Testis (tissue), 2 donors: ENCODE measurements around the gene POU6F2.

Source experiments
- POLR2A ChIP-seq: fragments of 450-650 bp; IDR thresholded peaks from one replicate; pipeline ENCODE4 v1.6.1; 2017; ENCODE audit warnings: antibody characterized with exemption, mild to moderate bottlenecking, moderate library complexity
- TF ChIP-seq, protein P1 (sequence below), 3 experiments: fragments of 450-650 bp in 2 of 3; fragments of 200-600 bp in 1 of 3; sonication (generic) in 1 of 3; IDR thresholded peaks; one replicate each; pipeline ENCODE4 v1.5.1; 2016 to 2019; ENCODE audit warnings: antibody characterized with exemption in 3 of 3, mild to moderate bottlenecking in 2 of 3, moderate library complexity in 1 of 3

DNA sequence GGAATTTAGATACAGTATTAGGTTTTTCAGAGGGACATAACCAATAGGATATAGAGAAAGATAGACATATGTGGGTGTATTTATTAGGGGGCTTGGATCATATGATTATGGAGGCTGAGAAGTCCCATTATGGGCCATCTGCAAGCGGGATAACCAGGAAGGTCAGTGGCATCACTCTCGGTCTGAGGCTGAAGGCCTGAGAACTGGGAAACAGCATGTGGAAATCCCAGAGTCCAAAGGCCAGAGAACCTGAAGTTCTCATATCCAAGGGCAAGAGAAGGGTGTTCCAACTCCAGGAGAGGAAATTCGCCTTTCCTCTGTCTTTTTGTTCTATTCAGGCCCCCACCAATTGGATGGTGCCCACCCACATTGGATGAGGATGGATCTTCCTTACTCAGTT is 180.7 kb downstream of the POU6F2 start:
- TF ChIP-seq POLR2A, result no peak
- TF ChIP-seq, protein P1, sequence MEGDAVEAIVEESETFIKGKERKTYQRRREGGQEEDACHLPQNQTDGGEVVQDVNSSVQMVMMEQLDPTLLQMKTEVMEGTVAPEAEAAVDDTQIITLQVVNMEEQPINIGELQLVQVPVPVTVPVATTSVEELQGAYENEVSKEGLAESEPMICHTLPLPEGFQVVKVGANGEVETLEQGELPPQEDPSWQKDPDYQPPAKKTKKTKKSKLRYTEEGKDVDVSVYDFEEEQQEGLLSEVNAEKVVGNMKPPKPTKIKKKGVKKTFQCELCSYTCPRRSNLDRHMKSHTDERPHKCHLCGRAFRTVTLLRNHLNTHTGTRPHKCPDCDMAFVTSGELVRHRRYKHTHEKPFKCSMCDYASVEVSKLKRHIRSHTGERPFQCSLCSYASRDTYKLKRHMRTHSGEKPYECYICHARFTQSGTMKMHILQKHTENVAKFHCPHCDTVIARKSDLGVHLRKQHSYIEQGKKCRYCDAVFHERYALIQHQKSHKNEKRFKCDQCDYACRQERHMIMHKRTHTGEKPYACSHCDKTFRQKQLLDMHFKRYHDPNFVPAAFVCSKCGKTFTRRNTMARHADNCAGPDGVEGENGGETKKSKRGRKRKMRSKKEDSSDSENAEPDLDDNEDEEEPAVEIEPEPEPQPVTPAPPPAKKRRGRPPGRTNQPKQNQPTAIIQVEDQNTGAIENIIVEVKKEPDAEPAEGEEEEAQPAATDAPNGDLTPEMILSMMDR (IDR thresholded peaks at IDR 0.05), result no peak
